Astrocyte (in vitro differentiated cells and primary cell): ENCODE results near the gene ZNF823. TPM values are rescaled to one million over a fixed set of nuclear protein-coding genes. Genes with fewer than 3 reads are reported as not detected.
"Not testable (repeated sequence)": the region's sequence is repeated elsewhere in the genome, so short reads cannot be mapped to it uniquely, and the experiment has no call there.

Experiments
- DNase-seq: peaks from one replicate; pipeline ENCODE4 v3.0.0-alpha.2; 2010; ENCODE audit warnings: low read depth
- FAIRE-seq: peaks from 2 replicates; lab custom pipeline; 2011; peaks lifted over from hg19 to GRCh38; lab: Jason Lieb, UNC
- H2AFZ ChIP-seq: 2 replicates; pipeline ENCODE4 v1.6.0; 2012; ENCODE audit warnings: low read depth, low read length, inconsistent platforms
- H3K27ac ChIP-seq: 2 replicates; pipeline ENCODE4 v1.5.1; 2011; ENCODE audit warnings: low read depth, low read length, inconsistent platforms
- H3K27me3 ChIP-seq: 2 replicates; pipeline ENCODE4 v1.6.0; 2011; ENCODE audit warnings: low read length, inconsistent platforms; ENCODE audit not compliant: insufficient read depth
- H3K36me3 ChIP-seq: 2 replicates; pipeline ENCODE4 v1.5.1; 2011; ENCODE audit warnings: low read length, inconsistent platforms; ENCODE audit not compliant: insufficient read depth
- H3K4me1 ChIP-seq: 2 replicates; pipeline ENCODE4 v1.5.1; 2011; ENCODE audit warnings: low read length, inconsistent platforms; ENCODE audit not compliant: insufficient read depth
- H3K4me2 ChIP-seq: 2 replicates; pipeline ENCODE4 v1.6.0; 2012; ENCODE audit warnings: low read length, inconsistent platforms
- H3K4me3 ChIP-seq: 2 replicates; pipeline ENCODE4 v1.5.1; 2011; ENCODE audit warnings: low read depth, mild to moderate bottlenecking, low read length, inconsistent platforms; ENCODE audit not compliant: insufficient read depth
- H3K79me2 ChIP-seq: 2 replicates; pipeline ENCODE4 v1.6.0; 2012; ENCODE audit warnings: mild to moderate bottlenecking, low read length, inconsistent platforms; ENCODE audit not compliant: insufficient read depth
- H3K9ac ChIP-seq: 2 replicates; pipeline ENCODE4 v1.6.0; 2012; ENCODE audit warnings: mild to moderate bottlenecking, low read length, inconsistent platforms
- H3K9me3 ChIP-seq: 2 replicates; pipeline ENCODE4 v1.5.1; 2012; ENCODE audit warnings: low read depth, mild to moderate bottlenecking, low read length, inconsistent platforms; ENCODE audit not compliant: insufficient read depth
- H4K20me1 ChIP-seq: 2 replicates; pipeline ENCODE4 v1.6.0; 2012; ENCODE audit warnings: low read length, inconsistent platforms; ENCODE audit not compliant: insufficient read depth
- H3K27ac Mint-ChIP-seq: one replicate; pipeline ENCODE4 v1.8.0; 2021; ENCODE audit warnings: mild to moderate bottlenecking, mixed read lengths; ENCODE audit not compliant: unreplicated experiment
- H3K27me3 Mint-ChIP-seq: one replicate; pipeline ENCODE4 v1.8.0; 2021; ENCODE audit warnings: low read depth, mixed read lengths; ENCODE audit not compliant: unreplicated experiment
- H3K36me3 Mint-ChIP-seq: one replicate; pipeline ENCODE4 v1.8.0; 2021; ENCODE audit warnings: low read depth, mixed read lengths; ENCODE audit not compliant: unreplicated experiment
- H3K4me1 Mint-ChIP-seq: one replicate; pipeline ENCODE4 v1.8.0; 2021; ENCODE audit warnings: low read depth, mixed read lengths; ENCODE audit not compliant: unreplicated experiment
- H3K4me3 Mint-ChIP-seq: one replicate; pipeline ENCODE4 v1.8.0; 2021; ENCODE audit warnings: mild to moderate bottlenecking, moderate library complexity, mixed read lengths; ENCODE audit not compliant: unreplicated experiment
- H3K9me3 Mint-ChIP-seq: one replicate; pipeline ENCODE4 v1.8.0; 2021; ENCODE audit warnings: mild to moderate bottlenecking, mixed read lengths; ENCODE audit not compliant: unreplicated experiment
- EZH2 ChIP-seq: IDR thresholded peaks from 2 replicates; pipeline ENCODE4 v1.6.1; 2012; ENCODE audit warnings: mild to moderate bottlenecking, low read length, inconsistent platforms; ENCODE audit not compliant: insufficient read depth
- total RNA-seq: library from RNA; stranded (reverse); gene quantifications from 2 replicates; pipeline ENCODE4 v1.2.1, GENCODE V29; 2021
- TF ChIP-seq, protein P1 (sequence below): IDR thresholded peaks from 2 replicates; pipeline ENCODE4 v1.5.1; 2011; ENCODE audit warnings: low read depth, mild to moderate bottlenecking, inconsistent platforms, low read length, moderate library complexity; ENCODE audit not compliant: insufficient read depth

The ZNF823 gene
- total RNA-seq, 1 donor from 2014 or later, result 5.4 TPM

DNA sequence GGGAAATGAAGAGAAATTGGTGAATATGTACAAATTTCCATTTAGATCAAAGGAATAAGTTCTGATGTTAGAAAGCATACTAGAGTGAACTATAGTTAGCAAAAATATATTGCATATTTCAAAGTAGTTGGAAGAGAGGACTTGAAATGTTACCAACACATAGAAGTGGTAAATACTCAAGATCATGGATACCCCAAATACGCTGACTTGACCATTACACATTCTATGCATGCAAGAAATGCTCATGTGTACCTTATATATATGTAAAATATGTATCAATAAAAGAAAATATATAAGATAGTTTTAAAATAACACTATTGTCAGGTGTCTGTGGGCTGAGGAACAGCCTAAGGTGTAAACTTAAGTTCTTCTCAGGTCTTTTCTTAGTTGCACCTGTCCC lies 45.0 kb upstream of the ZNF823 start:
- Histone ChIP-seq H3K79me2 (no peaks in the 10 kb centered on the region), H3K27me3 (no peaks in the 10 kb centered on the region), H3K27ac (no peak overlapping the region), H3K9me3 (peaks cover 69% of the 10 kb centered on the region), H3K4me3 (no peak overlapping the region), H4K20me1 (no peaks in the 10 kb centered on the region), H3K9ac (no peak overlapping the region), H3K4me2 (no peak overlapping the region), H3K36me3 (peaks cover 35% of the 10 kb centered on the region), H2AFZ (no peak overlapping the region), H3K4me1 (no peaks in the 10 kb centered on the region)
- Mint-ChIP-seq H3K4me1 (no peaks in the 10 kb centered on the region), H3K4me3 (no peak overlapping the region), H3K36me3 (no peaks in the 10 kb centered on the region), H3K27ac (no peak overlapping the region), H3K27me3 (no peaks in the 10 kb centered on the region), H3K9me3 (peaks cover 11% of the 10 kb centered on the region)
- TF ChIP-seq, protein P1, sequence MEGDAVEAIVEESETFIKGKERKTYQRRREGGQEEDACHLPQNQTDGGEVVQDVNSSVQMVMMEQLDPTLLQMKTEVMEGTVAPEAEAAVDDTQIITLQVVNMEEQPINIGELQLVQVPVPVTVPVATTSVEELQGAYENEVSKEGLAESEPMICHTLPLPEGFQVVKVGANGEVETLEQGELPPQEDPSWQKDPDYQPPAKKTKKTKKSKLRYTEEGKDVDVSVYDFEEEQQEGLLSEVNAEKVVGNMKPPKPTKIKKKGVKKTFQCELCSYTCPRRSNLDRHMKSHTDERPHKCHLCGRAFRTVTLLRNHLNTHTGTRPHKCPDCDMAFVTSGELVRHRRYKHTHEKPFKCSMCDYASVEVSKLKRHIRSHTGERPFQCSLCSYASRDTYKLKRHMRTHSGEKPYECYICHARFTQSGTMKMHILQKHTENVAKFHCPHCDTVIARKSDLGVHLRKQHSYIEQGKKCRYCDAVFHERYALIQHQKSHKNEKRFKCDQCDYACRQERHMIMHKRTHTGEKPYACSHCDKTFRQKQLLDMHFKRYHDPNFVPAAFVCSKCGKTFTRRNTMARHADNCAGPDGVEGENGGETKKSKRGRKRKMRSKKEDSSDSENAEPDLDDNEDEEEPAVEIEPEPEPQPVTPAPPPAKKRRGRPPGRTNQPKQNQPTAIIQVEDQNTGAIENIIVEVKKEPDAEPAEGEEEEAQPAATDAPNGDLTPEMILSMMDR, result no peak
- no peak for TF ChIP-seq EZH2
- FAIRE-seq (no peak), DNase-seq (no peak)

DNA sequence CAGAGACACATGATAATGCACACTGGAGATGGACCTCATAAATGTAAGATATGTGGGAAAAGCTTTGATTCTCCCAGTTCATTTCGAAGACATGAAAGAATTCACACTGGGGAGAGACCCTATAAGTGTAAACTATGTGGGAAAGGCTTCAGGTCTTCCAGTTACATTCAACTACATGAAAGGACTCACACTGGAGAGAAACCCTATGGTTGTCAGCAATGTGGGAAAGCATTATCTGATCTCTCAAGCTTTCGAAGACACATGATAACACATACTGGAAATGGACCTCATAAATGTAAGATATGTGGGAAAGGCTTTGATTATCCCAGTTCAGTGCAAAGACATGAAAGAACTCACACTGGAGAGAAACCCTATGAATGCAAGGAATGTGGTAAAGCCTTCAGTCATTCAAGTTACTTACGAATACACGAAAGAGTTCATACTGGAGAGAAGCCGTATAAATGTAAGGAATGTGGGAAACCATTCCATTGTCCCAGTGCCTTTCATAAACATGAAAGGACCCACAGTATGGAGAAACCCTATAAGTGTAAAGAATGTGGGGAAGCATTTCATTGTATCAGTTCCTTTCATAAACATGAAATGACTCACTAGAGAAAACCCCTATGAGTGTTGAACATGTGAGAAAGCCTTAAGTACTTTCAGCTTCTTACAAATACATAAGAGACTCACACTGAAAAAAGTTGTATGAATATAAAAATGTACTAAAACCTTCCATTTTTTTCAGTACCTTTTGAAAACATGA lies 42.7 kb upstream of the ZNF823 start:
- peaks cover 64% of the 10 kb centered on the region for H3K9me3 ChIP-seq
- Mint-ChIP-seq H3K4me1 (no peaks in the 10 kb centered on the region), H3K36me3 (no peaks in the 10 kb centered on the region), H3K27me3 (no peaks in the 10 kb centered on the region), H3K27ac (no peak overlapping the region), H3K9me3 (peaks cover 12% of the 10 kb centered on the region), H3K4me3 (no peak overlapping the region)
- H3K9ac ChIP-seq, result no peak overlapping the region
- H3K4me1 ChIP-seq, result no peaks in the 10 kb centered on the region
- no peak for TF ChIP-seq EZH2
- TF ChIP-seq, protein P1, result no peak
- no peaks in the 10 kb centered on the region for H3K79me2 ChIP-seq
- no peak overlapping the region for H3K27ac ChIP-seq
- H2AFZ ChIP-seq, result no peak overlapping the region
- H3K27me3 ChIP-seq, result no peaks in the 10 kb centered on the region
- H3K4me2 ChIP-seq, result no peak overlapping the region
- H4K20me1 ChIP-seq, result no peaks in the 10 kb centered on the region
- H3K4me3 ChIP-seq, result no peak overlapping the region
- no peak for DNase-seq
- FAIRE-seq, result no peak
- H3K36me3 ChIP-seq, result peaks cover 44% of the 10 kb centered on the region

DNA sequence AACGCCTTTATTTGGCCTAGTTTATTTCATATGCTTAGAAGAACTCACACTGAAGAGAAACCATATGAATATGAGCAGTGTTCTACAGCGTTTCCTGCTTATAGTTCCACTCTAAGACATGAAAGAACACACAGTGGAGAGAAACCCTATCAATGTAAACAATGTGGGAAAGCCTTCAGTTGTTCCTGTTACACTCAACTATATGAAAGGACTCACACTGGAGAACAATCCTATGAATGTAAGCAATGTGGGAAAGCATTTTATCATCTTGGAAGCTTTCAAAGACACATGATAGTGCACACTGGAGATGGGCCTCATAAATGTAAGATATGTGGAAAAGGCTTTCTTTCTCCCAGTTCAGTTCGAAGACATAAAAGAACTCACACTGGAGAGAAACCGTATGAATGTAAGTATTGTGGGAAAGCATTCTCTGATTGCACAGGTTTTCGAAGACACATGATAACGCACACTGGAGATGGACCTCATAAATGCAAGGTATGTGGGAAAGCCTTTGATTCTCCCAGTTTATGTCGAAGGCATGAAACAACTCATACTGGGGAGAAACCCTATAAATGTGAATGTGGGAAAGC lies 41.8 kb upstream of the ZNF823 start:
- Histone ChIP-seq H3K79me2 (no peaks in the 10 kb centered on the region), H3K4me3 (no peak overlapping the region), H3K36me3 (peaks cover 44% of the 10 kb centered on the region), H3K9me3 (peaks cover 57% of the 10 kb centered on the region), H3K9ac (no peak overlapping the region), H3K4me2 (no peak overlapping the region), H2AFZ (no peak overlapping the region), H3K27me3 (no peaks in the 10 kb centered on the region), H3K27ac (no peak overlapping the region), H3K4me1 (no peaks in the 10 kb centered on the region), H4K20me1 (no peaks in the 10 kb centered on the region)
- Mint-ChIP-seq H3K27me3 (no peaks in the 10 kb centered on the region), H3K4me1 (no peaks in the 10 kb centered on the region), H3K9me3 (peaks cover 12% of the 10 kb centered on the region), H3K27ac (no peak overlapping the region), H3K4me3 (no peak overlapping the region), H3K36me3 (no peaks in the 10 kb centered on the region)
- FAIRE-seq (no peak), DNase-seq (no peak)
- TF ChIP-seq, protein P1, result no peak
- TF ChIP-seq EZH2, result no peak

DNA sequence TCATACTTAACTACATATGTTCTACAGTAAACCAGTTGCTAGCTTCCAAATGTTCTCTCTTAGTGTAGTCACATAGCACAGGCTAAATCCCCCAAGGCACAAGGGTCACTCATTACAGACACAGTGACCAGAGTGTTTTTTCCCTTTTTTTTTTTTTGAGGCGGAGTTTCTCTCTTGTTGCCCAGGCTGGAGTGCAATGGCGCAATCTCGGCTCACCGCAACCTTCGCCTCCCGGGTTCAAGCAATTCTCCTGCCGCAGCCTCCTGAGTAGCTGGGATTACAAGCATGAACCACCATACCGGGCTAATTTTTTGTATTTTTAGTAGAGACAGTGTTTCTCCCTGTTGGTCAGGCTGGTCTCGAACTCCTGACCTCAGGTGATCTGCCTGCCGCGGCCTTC lies 37.9 kb upstream of the ZNF823 start:
- H3K4me3 ChIP-seq, H2AFZ ChIP-seq, DNase-seq, H3K27me3 Mint-ChIP-seq, H3K9ac ChIP-seq, H3K4me1 ChIP-seq, H3K4me2 ChIP-seq, H3K4me3 Mint-ChIP-seq, H3K27ac Mint-ChIP-seq, H3K36me3 Mint-ChIP-seq, H4K20me1 ChIP-seq, H3K79me2 ChIP-seq, H3K27ac ChIP-seq, FAIRE-seq, H3K4me1 Mint-ChIP-seq, H3K27me3 ChIP-seq: not testable (repeated sequence)
- H3K36me3 ChIP-seq, result peaks cover 34% of the 10 kb centered on the region
- H3K9me3 Mint-ChIP-seq, result peaks cover 18% of the 10 kb centered on the region
- peaks cover 34% of the 10 kb centered on the region for H3K9me3 ChIP-seq
